Measurements from ENCODE around the gene PTPRD.
"Not testable (repeated sequence)": the region's sequence is repeated elsewhere in the genome, so short reads cannot be mapped to it uniquely, and the experiment has no call there.

Gene PTPRD

DNA sequence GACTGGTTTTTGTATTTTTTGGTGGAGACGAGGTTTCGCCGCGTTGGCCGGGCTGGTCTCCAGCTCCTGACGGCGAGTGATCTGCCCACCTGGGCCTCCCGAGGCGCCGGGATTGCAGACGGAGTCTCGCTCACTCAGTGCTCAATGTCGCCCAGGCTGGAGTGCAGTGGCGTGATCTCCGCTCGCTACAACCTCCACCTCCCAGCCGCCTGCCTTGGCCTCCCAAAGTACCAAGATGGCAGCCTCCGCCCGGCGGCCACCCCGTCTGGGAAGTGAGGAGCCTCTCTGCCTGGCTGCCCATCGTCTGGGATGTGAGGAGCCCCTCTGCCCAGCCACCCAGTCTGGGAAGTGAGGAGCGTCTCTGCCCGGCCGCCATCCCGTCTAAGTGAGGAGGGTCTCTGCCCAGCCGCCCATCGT, 163.6 kb downstream of the PTPRD start:
- not testable (repeated sequence) for DNase-seq

DNA sequence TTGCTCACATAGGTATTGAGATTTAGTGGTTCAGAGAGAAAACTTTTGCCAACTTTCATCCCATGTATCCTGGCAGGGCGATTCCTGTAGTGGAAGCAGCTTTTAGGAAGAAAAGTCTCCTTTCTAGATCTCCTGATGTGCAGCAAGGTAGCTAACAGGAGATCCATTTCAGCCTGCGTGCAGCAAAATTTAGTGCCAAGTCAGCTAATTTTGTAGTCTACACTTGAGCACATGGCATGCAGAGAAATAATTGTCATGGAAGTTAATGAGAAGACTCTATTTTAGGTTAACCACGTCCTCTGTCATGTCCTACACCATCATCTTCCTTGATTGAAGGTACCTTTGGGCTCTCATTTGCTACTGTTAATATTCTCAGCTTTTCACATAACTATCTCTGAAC, 165.8 kb downstream of the PTPRD start:
- no peak for DNase-seq

DNA sequence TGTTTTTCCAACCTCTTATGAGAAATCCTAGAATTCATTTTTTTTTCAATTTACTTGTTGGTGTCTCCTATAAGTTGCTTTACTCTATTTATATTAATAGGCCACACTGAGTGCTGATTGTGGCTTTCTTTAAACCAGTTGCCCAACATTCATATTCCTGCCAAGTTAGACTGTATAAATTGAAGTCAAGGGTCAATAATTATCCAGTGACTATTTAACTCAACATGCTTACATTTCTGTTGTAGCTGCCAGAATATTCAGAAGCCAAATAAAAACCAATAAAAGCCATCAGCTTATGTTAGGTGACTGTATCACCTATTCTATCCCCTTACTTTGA, 169.0 kb downstream of the PTPRD start:
- peak; percentile 66 for DNase-seq

DNA sequence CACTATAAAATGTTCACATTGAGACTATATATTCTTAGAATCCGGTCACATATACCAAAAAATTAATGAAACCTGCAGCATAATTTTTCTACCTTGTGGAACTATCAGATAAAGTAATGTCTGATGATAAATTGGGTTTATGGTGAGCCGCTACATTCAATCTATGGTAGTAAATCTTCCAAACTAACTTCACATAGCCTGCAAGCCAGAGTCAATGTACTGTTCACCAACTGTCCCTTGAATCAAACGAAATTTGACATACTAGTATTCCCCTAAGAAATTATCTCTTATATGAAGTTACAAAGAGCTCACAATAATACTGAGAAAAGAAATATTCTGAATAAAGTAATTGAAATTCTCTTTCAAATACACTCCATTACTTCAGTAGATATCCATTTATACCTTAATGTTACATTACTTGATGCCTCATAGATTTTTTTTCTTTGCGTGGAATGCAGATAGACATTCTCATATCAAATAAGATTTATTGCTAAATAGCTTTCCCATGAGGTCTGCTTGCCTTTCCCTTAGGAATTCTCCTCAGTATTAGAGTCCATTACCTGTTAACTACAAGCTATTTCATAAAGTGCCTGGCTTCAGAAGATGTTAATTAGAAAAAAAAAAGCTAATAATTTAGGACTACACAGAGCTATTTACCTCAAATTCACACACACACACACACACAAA, 169.5 kb downstream of the PTPRD start:
- DNase-seq = no peak

DNA sequence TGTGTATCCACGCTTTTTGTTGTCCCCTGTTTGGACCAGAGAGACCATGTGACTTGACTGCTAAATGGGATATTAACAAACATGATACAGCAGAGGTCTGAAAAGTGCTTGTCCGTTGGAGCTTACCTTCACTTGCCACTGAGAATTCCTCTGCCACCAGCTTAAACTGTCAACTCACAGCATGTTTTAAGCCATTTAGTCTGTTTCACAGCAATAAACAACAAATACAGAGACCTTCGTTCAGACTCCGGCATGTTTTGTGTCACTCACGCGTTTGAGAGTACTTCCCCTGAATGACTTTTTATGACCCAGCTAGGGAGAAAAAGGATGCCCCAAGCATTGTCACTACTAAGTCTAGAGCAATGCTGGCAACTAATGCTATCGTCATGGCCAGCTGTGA, 173.8 kb downstream of the PTPRD start:
- DNase-seq = no peak

DNA sequence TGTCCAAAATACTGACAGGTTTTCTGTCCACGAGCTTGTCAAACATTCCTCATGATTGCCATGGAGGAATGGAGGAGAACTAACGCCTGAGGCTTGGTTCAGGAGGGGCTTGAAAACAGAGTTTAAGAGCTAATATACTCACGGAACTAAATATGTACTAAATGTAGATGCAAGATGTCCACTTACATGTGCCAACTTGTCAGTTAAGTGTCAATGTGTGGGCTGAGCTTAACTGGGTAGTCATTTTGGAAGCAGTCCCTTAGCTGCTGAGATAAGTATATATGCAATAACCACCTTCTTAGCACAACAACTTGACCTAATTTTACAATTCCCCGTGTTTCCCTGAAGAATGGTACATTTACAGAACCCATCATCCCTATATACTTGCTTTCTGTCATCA, 176.0 kb downstream of the PTPRD start:
- no peak for DNase-seq

DNA sequence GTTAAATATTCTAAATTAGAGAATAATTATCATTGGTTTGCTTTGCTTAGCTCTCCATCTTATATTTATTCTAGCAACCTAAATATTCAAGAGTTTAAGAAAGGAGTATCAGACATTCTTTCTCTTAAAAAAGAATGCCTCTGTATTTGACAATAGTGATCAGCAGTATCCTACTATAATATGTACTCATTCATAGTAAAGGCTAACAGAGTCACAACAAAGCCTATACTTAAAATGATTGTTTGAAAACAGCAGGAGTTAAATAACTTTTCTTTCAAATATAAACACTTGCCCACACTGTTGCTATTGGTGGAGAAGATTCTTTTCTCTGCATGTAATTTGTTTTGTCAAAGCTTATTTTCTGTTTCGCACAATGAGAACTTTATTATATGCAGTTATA, 178.4 kb downstream of the PTPRD start:
- no peak for DNase-seq

DNA sequence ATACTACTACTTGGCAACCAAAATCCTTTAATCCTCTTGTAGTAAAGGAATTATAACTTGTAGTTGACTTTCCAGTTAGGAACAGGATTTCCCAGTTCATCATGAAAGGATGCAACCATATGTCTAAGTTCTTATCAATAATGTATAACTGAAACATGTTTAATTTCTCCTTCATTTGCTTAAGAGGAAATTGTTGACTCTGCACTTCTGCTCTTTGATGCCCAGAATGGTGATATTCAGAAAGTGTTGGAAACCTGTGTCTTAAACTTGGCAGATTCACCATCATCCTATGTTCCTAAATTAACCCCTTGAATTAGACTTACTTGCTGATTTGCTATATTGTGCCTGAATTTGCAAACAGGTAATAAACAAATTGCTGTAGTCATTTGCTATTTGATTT, 201.5 kb downstream of the PTPRD start:
- DNase-seq = no peak

DNA sequence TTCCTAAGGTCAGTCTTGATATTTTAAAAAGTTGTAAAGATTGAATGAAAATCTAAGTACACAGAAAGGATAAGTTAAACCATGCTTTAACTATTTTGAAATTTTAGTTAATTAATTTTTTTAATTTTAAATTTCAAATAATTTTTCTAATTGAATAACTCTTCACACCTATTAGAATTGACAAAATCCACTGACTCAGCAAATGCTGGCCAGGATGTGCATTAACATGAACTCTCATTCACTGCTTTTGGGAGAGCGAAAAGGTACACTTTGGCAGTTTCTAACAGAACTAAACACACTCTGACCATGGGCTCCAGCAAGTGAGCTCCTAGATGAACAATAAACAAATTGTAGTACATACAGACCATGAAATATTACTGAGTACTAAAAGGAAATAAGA, 209.5 kb downstream of the PTPRD start:
- DNase-seq = no peak

DNA sequence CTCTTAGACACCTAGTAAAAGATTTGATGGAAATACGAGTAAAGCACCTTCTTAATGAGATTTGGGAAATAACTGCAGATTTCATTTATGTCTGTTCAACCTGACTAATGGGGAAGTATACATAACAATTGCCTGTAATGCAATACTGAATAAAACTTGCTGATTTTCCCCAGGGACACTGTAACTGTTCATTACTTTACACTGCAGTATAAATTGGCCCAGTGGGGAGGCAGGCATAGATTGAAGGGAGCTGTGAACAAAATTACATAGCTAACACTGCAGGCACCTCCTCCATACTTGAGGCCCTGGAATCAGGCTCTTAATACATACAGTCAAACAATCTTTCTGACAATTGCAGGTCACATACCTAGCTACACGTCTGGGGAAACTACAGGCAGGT, 216.2 kb downstream of the PTPRD start:
- no peak for DNase-seq

DNA sequence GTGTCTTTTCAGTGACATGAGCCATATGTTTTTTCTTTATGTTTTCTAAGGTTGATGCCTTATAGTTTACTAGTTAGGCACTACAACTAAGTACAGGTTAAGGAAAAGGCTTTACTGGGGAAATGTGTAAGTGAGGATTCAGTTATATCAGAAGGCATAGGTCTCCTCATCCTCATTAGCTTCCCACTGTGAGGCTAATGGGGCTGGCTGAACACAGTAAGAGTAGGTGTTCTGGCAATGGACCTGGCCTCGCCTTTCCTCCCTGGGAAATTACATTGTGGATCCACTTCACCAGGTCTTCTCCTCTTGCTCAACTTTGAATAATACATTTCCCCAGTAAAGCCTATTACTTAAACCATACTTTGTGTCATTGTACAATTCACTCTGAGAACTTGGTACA, 225.5 kb downstream of the PTPRD start:
- no peak for DNase-seq

DNA sequence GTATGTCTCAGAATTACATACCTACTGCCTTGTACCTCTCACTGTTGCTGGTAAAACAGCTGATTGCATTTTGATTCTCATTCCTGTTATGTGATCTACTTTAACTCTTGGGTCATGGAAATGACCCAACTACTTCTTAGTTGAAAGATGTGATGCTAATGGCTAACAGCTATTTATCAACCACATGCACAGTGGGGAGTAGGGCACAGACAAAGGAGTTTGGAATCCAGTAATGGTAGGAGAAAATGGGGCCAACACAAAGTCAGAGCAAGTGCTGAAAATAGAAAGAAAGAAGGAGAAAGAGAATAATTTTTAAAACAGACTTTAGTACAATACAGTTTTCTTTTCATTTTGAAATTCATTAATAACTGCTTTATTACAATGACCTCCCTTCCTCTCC, 241.0 kb downstream of the PTPRD start:
- no peak for DNase-seq

DNA sequence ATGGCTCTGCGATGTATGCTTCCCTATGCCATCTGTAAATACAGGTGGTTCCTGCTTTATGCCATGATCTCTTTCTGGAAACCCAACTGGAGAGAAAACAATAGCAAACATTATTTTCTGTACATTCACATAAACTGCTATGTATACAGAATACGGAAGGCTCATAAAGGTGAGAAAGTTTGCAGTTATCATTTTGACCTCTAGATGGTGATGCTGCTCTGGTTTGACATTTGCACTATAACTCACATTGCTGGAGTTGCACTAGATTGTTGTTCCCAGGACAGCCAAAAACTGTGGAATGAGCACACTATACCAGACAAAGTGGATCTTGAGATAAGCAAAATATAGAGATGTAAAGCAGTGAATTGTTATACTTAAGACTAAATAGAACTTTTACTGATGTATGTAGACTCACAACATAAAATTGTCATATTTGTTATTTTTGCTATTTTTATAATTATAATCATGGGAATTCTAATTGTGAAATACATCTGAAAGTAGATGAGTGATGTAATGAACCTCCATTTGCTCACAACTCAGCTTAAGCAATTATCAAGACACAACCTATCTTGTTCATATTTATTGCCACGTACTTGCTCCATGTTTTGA, 246.5 kb downstream of the PTPRD start:
- DNase-seq = peak; percentile 62

DNA sequence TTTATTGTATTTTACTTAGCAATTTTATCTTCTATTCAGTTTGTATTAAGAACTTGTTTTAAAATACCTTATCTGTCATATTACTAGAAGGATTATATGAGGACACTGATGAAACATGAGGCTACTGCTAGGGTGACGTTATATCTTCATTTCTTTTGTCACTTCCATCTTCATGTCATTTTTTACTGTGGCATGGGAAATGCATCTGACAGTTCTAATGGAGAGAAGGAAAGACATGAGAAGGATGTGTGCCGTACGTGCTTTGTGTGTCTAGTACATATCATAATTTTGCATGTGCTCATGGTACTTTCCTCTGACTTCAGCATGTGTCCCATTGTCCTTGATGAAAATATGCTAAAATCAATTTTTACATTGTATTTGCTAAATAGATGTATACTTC, 258.2 kb downstream of the PTPRD start:
- no peak for DNase-seq

DNA sequence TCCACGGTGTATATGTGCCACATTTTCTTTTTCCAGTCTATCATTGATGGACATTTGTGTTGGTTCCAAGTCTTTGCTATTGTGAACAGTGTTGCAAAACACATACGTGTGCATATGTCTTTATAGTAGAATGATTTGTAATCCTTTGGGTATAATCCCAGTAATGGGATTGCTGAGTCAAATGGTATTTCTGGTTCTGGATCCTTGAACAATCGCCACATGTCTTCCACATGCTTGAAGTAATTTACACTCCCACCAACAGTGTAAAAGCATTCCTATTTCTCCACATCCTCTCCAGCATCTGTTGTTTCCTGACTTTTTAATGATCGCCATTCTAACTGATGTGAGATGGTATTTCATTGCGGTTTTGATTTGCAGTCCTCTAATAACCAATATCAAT, 267.2 kb downstream of the PTPRD start:
- DNase-seq = not testable (repeated sequence)

DNA sequence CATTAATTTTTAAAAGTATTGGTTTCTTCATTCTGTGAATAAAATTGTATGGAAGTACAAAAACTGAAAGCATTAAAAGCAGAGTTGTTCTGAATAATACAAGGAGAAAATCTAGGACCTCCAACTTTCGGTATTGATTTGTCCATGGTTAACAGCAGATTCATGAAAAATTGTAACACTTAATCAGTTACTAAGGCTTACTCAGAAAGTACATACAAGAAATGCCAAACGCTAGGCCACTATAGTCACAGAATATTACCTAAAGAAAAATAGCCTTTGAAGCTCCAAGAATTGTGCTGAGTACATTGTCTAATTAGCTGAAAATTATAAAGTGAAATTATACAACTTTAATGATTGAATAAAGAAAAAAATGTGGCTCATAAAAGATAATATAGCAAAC, 271.7 kb downstream of the PTPRD start:
- DNase-seq = no peak

DNA sequence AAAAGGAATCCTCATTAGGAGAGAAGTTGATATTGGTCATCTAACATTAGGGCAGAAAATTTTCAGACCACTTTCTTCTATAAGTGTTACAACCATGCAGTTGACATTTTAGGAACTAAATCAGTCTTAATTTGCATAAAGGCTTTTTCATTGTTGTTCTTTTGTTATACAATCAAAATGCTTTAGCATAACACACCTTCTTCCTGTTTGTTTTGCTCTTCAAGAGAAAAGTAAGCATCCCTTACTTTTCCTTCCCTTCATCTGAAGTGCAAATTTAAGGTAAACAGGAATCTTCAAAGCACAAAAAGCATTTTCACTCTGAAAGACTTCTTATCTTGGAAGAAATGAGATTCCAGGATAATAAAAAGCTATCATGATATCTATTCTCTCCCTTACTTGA, 273.6 kb downstream of the PTPRD start:
- no peak for DNase-seq

DNA sequence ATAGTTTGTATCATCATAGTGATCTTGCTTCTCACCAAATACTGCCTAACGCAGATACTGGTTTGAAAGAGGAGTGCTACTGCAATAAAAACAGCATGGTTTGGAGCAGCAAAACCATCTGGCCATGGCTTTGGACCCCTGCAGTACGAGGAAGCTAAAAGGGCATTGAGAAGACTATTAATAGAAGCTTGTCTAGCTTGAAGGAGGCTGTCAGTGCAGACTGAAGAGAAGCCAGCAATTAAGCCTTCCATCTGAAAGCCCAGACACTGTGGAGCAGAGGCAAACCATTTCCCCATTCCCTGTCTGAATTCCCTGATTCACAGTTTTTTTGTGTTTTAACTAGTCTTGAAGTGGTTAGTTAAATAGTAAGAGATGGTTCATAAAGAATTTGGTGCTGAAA, 281.6 kb downstream of the PTPRD start:
- DNase-seq = no peak

DNA sequence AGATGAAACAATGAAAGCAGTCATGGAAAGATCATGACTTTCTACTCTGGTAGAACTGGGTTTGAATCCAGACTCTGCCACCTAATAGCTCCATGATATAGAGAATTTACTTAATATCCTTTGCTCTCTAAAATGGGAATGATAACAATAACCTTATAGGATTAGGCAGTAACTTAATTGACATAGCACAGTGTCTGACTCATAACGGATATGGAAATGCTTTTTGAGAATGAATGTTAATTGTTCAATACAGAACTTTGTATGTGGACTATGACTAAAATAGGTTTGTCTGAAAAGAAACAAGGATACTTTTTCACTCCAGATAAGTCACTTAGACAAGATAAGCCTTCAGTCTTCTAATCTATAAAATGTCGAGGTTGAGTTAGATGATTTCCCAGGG, 330.7 kb downstream of the PTPRD start:
- no peak for DNase-seq

DNA sequence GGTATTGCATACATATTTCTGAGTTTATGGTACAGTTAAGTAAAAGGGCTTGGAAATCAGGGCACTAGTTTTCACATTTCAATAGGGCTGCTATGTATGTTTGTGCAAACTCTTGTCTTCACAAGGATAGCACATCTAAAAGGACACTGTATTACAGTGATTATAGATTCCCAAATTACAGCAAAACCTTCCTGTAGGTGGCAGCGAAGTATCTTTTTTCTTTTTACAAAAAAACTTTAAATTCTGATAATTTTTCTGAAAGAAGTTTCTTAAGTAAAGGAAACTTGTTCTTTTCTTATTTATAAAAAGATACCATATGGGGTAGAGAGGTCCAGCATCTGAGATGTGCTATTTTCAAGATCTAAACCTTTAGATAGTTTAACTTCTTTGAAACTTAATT, 337.8 kb downstream of the PTPRD start:
- DNase-seq = peak; percentile 10

DNA sequence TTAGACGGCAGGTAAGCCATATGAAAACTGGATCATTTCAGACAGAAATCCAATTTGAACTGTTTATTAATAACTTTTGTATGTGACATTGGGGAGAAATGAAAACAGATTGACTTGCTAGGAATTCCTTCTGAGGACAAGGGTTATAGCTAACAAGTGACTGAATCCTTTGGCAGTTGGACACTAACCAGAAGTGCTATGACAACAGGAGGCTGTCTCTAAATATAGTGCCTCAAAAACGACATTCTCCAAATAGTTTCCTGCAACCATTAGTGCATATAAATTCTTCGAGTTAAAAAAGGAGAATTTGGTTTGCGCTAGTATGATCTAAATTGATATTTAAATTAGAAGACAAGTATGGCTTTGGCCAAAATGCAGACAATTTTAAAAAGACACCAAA, 338.6 kb downstream of the PTPRD start:
- no peak for DNase-seq

DNA sequence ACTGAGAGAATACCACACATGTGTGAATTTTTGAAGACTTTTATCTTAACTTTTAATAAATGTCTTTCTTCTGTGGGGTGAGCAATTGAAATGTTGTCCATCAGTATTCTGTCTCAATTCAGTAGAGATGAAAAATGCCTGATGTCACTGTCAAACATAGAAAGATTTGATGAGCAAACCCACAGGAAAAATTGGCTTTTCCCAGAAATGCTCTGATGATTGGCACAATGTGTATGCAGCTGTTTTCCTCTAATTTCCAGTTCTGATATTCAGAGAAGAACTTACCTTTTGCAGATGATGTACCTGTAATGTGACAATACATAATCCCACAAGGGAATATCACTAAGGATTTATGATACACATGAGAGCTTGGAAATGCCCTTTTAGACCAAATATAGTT, 340.0 kb downstream of the PTPRD start:
- DNase-seq = no peak

DNA sequence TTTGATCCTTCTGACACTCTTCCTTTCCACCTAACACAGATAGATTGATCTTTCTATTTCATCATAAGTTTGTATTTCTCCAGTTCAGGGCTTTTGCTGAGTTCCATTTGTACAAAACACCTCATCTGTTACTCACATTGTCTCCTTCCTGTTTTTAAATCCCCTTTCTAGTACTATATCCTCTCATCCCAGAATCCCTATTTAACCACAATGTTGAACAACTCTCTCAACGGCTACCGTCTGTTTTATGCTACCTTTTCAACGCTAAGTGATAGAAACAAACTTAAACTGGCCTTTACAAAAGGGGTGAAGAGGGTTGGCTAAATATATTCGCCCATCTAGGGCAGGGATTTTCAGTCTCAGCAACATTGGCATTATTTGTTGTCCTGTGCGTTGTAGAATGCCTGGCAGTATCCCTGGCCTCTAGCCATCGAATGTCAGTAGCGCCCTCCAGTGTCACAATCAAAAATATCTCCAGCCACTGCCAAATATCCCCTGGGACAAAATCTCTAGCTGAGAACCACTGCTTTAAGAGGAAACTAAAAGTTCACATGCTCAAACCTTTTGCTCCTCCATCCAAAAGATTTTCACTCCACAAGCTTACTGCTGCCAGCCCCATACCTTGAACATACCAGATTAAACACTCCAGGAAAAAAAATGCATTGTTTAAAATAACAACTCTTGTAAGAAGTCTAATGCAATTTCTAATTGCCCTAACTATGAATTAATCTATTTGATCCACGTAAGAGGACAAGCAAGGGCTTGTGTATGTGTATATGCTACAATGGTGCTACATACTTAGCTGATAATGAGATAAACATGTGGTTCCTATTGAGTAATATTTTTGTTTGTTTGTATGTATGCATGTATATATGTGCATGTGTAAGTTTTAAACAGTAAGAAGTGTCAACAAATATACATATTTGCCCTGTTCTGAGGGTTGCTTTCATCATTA, 344.0 kb downstream of the PTPRD start:
- peak; percentile 81 for DNase-seq

DNA sequence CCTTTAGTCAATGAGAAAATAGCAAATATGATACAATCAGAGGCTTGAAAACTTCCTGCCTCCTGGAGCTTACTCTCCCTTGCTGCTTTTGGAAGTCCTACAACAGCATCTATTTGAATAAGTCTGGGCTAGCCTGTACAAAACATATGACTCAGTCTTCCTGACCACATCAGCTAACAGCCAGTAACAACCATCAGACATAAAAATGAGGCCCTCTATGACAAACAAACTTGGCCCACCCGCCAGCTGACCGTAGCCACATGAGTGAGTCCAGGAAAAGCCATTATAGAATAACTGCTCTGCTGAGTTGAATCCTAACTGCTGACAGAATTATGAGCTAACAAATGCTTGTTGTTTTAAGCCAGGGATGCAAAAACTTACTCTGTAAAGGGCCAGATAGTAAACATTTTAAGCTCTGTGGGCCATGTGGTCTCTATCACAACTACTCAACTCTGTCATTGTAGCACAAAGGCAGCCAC, 347.6 kb downstream of the PTPRD start:
- no peak for DNase-seq
